Fibroblast of lung (primary cell): ENCODE data around the gene NECTIN1. TPM values are rescaled to one million over a fixed set of nuclear protein-coding genes. Genes with fewer than 3 reads are reported as not detected.
A peak's percentile ranks its signal among the peaks of the same experiment; 100 is the strongest.

ENCODE experiments used
- DNase-seq, 2 donors: peaks; one replicate each; pipeline versions ENCODE4 v3.0.0 to v3.0.0-alpha.2; 2010; ENCODE audit warnings: low read depth in 2 of 2
- H2AFZ ChIP-seq: 2 replicates; pipeline ENCODE4 v1.5.1; 2012; ENCODE audit warnings: low read length, control low read depth, inconsistent platforms
- H3K27ac ChIP-seq: 2 replicates; pipeline ENCODE4 v1.5.1; 2011; ENCODE audit warnings: low read length, control low read depth; ENCODE audit not compliant: insufficient read depth
- H3K27me3 ChIP-seq: 2 replicates; pipeline ENCODE4 v1.5.1; 2011; ENCODE audit warnings: mild to moderate bottlenecking, low read length; ENCODE audit not compliant: control insufficient read depth, insufficient read depth
- H3K36me3 ChIP-seq: 2 replicates; pipeline ENCODE4 v1.5.1; 2011; ENCODE audit warnings: low read length; ENCODE audit not compliant: control insufficient read depth, insufficient read depth
- H3K4me1 ChIP-seq: 2 replicates; pipeline ENCODE4 v1.5.1; 2011; ENCODE audit warnings: low read length; ENCODE audit not compliant: control insufficient read depth, insufficient read depth; ENCODE audit errors: extremely low read depth
- H3K4me2 ChIP-seq: 2 replicates; pipeline ENCODE4 v1.5.1; 2011; ENCODE audit warnings: low read length, control low read depth; ENCODE audit not compliant: insufficient read depth; ENCODE audit errors: extremely low read depth
- H3K4me3 ChIP-seq, 4 experiments: fragments of 200-600 bp in 1 of 4; sonication (generic) in 1 of 4; replicated peaks in 1 of 4; 2 replicates each; pipeline ENCODE4 v1.5.1; 2011 to 2016; ENCODE audit warnings: low read length in 4 of 4, low read depth in 3 of 4, mild to moderate bottlenecking in 3 of 4, control low read depth in 2 of 4, inconsistent platforms in 1 of 4, mixed read lengths in 1 of 4; ENCODE audit not compliant: insufficient read depth in 1 of 4; ENCODE audit errors: control extremely low read depth in 1 of 4
- H3K79me2 ChIP-seq: 2 replicates; pipeline ENCODE4 v1.5.1; 2012; ENCODE audit warnings: mild to moderate bottlenecking, low read length, inconsistent platforms; ENCODE audit not compliant: control insufficient read depth, insufficient read depth
- H3K9ac ChIP-seq: 2 replicates; pipeline ENCODE4 v1.5.1; 2011; ENCODE audit warnings: mild to moderate bottlenecking, low read length, control low read depth; ENCODE audit not compliant: insufficient read depth
- H3K9me3 ChIP-seq: 2 replicates; pipeline ENCODE4 v1.5.1; 2012; ENCODE audit warnings: low read depth, low read length; ENCODE audit not compliant: control insufficient read depth, insufficient read depth
- H4K20me1 ChIP-seq: 2 replicates; pipeline ENCODE4 v1.5.1; 2011; ENCODE audit warnings: low read length; ENCODE audit not compliant: control insufficient read depth, insufficient read depth; ENCODE audit errors: extremely low read depth
- CTCF ChIP-seq, 2 donors: IDR thresholded peaks in 1 of 2; conservative IDR thresholded peaks in 1 of 2; 1 replicate in 1 of 2; 2 replicates in 1 of 2; pipeline ENCODE4 v1.5.1; 2011 to 2012; ENCODE audit warnings: low read length in 2 of 2, control low read depth in 1 of 2, inconsistent platforms in 1 of 2, low read depth in 1 of 2, mild to moderate bottlenecking in 1 of 2
- EZH2 ChIP-seq: IDR thresholded peaks from 2 replicates; pipeline ENCODE4 v1.5.1; 2012; ENCODE audit warnings: low read length, control low read depth, mild to moderate bottlenecking; ENCODE audit errors: missing control alignments
- polyA plus RNA-seq, 2 donors: library from polyadenylated mRNA; depleted of rRNA in 1 of 2; stranded (reverse) in 1 of 2; unstranded in 1 of 2; fragments of >200 nt; gene quantifications; 2 replicates each; pipeline ENCODE4 v1.2.1, GENCODE V29; 2011 to 2012; ENCODE audit warnings: missing spikeins in 1 of 2
- total RNA-seq: library from RNA; depleted of rRNA; stranded (reverse); fragments of >200 nt; gene quantifications from 2 replicates; pipeline ENCODE4 v1.2.1, GENCODE V29; 2014

Gene NECTIN1
- total and polyA plus RNA-seq, 2 donors (not counting 1 experiment from before 2014, with no cell fraction given): 2.0 to 2.8 TPM

DNA sequence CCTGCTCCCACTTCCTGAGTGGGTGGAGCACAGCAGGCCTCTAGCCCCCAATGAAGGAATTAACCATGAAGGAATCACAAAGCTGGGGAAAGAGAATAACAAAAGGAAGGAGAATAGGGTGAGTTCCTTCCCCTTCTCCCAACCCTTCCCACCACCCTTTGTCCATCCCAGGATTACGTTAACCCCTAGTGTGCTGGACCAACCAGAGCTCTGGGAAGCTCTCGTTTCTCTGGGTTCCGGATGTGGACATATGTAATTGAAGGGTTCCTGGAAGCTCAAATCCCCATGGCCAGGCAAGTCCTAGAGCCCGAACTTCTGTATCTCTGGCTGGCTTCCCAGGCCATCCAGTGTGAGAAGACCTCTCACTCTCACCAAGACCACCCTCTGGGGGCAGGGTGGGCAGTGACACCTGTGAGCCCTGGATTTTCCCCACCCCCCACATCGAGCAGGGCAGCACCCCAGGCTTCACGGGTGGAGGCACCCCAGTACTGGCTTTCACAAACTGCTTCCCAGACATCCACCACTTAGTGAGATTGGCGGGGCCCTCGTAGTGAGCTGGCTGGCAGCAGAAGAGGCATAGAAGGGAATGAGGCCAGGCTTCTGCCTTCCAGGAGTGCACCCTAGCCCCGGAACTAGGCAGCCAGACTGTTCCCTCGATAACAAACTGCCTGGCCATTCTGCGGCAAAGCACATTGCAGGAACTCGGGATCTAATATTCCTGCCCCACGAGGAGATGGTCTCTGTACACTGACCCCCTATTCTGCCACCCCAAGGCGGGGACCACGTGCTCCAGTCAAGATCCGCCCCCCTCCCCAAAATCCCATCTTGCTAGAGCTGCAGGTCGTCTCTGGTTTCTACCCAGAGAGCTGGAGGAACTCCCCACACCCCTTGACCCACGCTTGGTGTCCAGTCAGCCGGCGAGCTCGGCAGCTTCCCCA lies 2.1 kb downstream of the NECTIN1 start:
- DNase-seq: no peak
- no peak for TF ChIP-seq EZH2
- no peak for TF ChIP-seq CTCF (conservative IDR thresholded peaks at IDR 0.05 in 1 of 2, IDR thresholded peaks at IDR 0.05 in 1 of 2; ENCODE audit: low read depth in 1 of 2, low read length in 2 of 2)
- Histone ChIP-seq H3K4me2 (peak overlapping the region; percentile 93), H3K4me3 (peak overlapping the region; percentile 62 to 78 (median 70)), H3K9ac (no peak overlapping the region), H3K79me2 (peaks cover 2% of the 10 kb centered on the region), H4K20me1 (no peaks in the 10 kb centered on the region), H3K9me3 (no peaks in the 10 kb centered on the region), H2AFZ (no peak overlapping the region), H3K36me3 (no peaks in the 10 kb centered on the region), H3K4me1 (peaks cover 6% of the 10 kb centered on the region), H3K27ac (no peak overlapping the region), H3K27me3 (peaks cover 4% of the 10 kb centered on the region)

DNA sequence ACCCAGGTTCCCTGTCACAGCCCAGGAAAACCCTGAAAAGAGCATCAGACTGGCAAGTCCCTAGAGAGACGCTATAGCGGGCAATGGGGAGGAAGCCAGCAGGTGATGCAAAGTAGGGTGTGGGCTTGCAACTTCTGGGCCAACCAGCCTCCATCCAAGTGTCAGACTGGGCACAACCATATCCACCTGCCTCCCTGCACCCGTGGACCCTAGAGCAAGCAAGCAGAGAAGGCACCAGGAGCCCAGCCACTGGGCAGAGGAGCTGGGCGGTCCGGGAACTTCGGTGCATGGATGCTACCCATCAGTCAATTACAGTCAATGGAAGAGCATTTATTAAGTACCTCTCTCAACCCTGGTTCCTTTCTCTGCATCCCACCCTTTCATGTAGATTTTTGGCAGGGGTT lies 2.8 kb downstream of the NECTIN1 start:
- H3K27ac ChIP-seq: no peak overlapping the region

More for the DNA sequence above, 2.8 kb downstream of the NECTIN1 start:
- H3K79me2 ChIP-seq: peaks cover 2% of the 10 kb centered on the region
- H3K4me1 ChIP-seq: peaks cover 8% of the 10 kb centered on the region
- no peaks in the 10 kb centered on the region for H3K36me3 ChIP-seq
- H3K4me2 ChIP-seq: no peak overlapping the region
- no peak for TF ChIP-seq CTCF (conservative IDR thresholded peaks at IDR 0.05 in 1 of 2, IDR thresholded peaks at IDR 0.05 in 1 of 2; ENCODE audit: low read depth in 1 of 2, low read length in 2 of 2)
- TF ChIP-seq EZH2: no peak
- H3K9me3 ChIP-seq: no peaks in the 10 kb centered on the region
- no peaks in the 10 kb centered on the region for H4K20me1 ChIP-seq
- no peak for DNase-seq
- H2AFZ ChIP-seq: no peak overlapping the region
- H3K4me3 ChIP-seq: no peak overlapping the region
- peaks cover 2% of the 10 kb centered on the region for H3K27me3 ChIP-seq
- no peak overlapping the region for H3K9ac ChIP-seq
